SH-SY5Y (cell line): ENCODE measurements around the gene PANK3.

Experiments
- GATA2 ChIP-seq: IDR thresholded peaks from 2 replicates; pipeline ENCODE4 v1.6.1; 2011; ENCODE audit warnings: mild to moderate bottlenecking, low read depth, low read length
- GATA3 ChIP-seq: IDR thresholded peaks from 2 replicates; pipeline ENCODE4 v1.6.1; 2011; ENCODE audit warnings: low read depth, mild to moderate bottlenecking, low read length, moderate library complexity

GRCh38 chr5:168578006-168578405 is 1.2 kb downstream of the PANK3 start:
- TF ChIP-seq GATA2 (no peak), GATA3 (no peak)
